HG03159 (cell line): Measurements from ENCODE around the gene TAC3.
"Not testable (repeated sequence)": the region's sequence is repeated elsewhere in the genome, so short reads cannot be mapped to it uniquely, and the experiment has no call there.

ENCODE experiments used
- ATAC-seq: cut with Tn5 transposase; IDR thresholded peaks from one replicate; pipeline ENCODE4 v1.9.1; 2021; ENCODE audit warnings: mild to moderate bottlenecking, moderate library complexity; ENCODE audit not compliant: unreplicated experiment

The TAC3 gene

GRCh38 chr12:56987551-56988053 is 28.7 kb downstream of the TAC3 start:
- no peak for ATAC-seq

DNA sequence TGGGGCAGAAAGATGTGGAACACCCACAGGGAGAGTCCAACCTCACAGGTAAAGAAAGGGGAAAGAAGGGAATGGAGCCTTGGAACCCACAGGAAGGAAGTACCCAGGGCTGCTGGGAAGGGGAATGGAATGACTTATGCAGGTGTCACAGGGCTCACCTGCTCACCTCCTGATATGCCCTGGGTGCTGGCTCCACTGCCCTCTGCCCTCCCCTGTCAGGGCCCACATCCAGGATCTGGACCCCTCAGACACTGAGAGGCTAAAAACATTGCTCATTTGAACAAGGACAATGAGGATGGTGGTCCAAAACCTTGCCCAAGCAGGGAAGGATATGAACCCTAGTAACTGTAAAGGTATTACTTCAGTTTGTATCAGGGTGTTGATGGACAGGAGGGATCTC is 29.3 kb downstream of the TAC3 start:
- ATAC-seq: no peak

GRCh38 chr12:56985714-56986113 is 30.6 kb downstream of the TAC3 start:
- ATAC-seq: not testable (repeated sequence)

GRCh38 chr12:56983386-56983785 is 32.9 kb downstream of the TAC3 start:
- ATAC-seq: no peak

DNA sequence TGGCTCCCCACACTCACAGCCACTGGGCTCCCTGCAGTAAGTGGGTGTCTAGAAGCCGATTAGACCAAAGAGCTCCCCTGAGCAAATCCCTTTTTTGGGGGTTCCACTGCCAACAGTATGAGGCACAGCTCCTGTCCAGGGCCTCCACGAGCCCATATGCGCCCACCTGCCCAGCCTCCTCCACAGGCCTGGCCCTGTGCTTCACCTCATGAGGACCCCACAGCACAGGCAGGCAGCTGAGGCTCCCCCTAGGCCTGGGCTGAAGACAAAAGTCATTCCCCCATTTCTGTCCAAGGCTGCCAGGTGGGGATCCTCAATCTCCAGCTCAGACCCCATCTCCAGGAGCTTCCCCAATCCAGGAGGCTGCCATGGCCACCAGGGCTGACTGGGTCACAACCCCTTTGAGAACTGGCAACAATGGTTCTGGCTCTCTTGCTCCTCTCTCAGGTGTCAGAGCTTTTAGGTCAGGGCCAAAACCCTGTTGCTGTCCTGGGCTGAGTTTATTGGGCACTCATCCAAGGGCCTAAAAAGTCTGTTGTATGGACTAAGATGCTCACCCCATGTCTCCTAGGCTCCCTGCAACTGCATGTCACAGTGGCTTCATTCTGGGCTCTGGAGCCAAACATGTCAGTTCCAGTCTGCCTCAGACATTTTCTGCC is 33.6 kb downstream of the TAC3 start:
- ATAC-seq: not testable (repeated sequence)

GRCh38 chr12:56980941-56981530 is 35.3 kb downstream of the TAC3 start:
- no peak for ATAC-seq

DNA sequence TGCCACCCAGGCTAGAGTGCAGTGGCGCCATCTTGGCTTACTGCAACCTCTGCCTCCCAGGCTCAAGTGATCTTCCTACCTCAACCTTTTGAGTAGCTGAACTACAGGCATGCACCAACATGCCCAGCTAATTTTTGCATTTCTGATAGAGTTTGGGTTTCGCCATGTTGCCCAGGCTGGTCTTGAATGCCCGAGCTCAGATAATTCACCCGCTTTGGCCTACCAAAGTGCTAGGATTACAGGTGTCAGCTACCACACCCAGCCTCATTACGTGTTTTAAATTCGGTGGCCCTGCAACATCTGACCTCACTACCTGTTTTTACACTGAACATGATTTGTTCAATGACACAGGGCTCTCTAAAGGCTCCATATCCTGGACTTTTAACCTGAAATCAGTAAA is 36.1 kb downstream of the TAC3 start:
- ATAC-seq: no peak

DNA sequence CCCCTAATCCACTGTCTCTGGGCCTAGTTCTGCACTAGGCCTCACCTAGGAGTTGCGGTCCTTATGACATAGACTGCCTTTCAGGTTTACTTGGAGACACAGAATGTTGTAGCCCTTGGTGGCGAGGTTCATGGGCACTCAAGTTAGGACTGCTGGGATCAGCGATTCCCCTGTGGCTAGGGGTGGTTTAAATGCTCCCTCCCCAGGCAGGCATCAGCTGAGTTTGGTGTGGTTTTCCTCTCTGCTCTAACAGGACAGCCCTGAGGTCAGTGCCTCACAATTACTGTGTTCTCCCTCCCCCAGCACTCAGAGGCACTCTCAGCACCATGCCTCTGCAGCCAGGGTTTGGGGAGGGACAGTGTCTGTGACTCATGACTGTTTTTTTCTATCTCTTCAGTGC is 36.7 kb downstream of the TAC3 start:
- no peak for ATAC-seq

DNA sequence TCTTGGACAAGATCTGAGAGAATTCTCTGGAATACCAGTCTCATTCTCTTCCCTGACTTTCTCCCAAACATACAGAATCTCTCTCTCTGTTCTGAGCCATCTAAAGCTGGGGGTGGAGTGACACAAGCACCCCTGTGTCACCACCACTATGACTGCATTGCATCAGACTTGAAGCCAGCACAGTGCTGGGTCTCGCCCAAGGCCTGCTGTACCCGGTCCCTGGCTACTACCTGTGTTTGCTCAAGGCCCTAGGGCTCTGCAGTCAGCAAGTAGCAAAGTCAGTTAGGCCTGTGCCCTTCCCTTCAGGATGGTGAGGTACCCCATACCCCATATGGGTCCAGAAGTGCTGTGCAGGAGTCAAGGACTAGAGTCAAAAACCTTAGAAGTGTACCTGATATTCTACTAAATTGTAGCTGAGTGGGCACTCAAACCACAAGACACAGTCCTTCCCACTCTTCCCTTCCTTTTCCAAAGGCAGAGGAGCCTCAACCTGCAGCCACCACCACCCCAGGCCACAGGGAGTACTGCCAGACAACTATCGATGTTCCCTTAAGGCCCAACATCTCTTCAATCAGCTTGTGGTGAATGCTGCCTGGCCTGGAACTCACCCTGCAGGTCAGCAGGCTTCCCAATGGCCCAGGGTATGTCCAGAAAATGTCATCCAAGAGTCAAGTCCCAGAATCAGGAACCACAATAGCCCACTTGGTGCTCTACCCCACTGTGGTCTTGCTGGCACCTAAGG is 37.8 kb downstream of the TAC3 start:
- ATAC-seq: no peak

DNA sequence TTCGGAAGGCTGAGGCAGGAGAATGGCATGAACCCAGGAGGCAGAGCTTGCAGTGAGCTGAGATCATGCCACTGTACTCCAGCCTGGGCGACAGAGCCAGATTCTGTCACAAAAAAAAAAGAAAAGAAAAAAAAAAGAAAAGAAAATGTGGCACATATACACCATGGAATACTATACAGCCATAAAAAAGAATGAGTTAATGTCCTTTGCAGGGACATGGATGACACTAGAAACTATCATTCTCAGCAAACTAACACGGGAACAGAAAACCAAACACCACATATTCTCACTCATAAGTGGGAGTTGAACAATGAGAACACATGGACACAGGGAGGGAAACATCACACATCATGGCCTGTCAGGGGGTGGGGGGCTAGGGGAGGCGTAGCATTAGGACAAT is 39.0 kb downstream of the TAC3 start:
- ATAC-seq: not testable (repeated sequence)

DNA sequence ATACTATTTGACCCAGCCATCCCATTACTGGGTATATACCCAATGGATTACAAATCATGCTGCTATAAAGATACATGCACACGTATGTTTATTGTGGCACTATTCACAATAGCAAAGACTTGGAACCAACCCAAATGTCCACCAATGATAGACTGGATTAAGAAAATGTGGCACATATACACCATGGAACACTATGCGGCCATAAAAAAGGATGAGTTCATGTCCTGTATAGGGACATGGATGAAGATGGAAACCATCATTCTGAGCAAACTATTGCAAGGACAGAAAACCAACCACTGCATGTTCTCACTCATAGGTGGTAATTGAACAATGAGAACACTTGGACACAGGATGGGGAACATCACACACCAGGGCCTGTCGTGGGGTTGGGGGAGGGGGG is 42.1 kb downstream of the TAC3 start:
- not testable (repeated sequence) for ATAC-seq

DNA sequence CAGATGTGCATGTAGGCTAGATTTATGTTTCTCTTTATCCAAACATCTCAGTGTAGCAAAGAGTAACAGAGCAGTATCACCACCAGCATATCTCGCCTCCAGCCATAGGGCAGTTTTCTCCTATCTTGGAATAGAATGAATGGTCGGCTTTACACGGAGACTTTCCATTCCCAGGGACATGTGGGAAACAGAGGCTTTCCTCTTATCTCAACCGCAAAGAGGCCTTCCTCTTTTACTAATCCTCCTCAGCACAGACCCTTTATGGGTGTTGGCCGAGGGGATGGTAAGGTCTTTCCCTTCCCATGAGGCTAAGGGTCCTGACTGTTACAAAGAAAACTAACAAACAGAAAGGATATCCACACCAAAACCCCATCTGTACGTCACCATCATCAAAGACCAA is 47.4 kb downstream of the TAC3 start:
- not testable (repeated sequence) for ATAC-seq

DNA sequence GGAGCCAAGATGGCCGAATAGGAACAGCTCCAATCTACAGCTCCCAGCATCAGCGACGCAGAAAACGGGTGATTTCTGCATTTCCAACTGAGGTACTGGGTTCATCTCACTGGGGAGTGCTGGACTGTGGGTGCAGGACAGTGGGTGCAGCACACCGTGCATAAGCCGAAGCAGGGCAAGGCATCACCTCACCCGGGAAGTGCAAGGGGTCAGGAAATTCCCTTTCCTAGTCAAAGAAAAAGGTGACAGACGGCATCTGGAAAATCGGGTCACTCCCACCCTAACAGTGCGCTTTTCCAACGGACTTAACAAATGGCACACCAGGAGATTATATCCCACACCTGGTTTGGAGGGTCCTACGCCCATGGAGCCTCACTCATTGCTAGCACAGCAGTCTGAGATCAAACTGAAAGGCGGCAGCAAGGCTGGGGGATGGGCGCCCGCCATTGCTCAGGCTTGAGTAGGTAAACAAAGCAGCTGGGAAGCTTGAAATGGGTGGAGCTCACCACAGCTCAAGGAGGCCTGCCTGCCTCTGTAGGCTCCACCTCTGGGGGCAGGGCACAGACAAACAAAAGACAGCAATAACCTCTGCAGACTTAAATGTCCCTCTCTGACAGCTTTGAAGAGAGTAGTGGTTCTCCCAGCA is 50.2 kb downstream of the TAC3 start:
- not testable (repeated sequence) for ATAC-seq

- ATAC-seq: not testable (repeated sequence)
Measured at GRCh38 chr12:56965124-56965523, 51.2 kb downstream of the TAC3 start.

GRCh38 chr12:56963557-56963956 is 52.8 kb downstream of the TAC3 start:
- ATAC-seq: not testable (repeated sequence)

DNA sequence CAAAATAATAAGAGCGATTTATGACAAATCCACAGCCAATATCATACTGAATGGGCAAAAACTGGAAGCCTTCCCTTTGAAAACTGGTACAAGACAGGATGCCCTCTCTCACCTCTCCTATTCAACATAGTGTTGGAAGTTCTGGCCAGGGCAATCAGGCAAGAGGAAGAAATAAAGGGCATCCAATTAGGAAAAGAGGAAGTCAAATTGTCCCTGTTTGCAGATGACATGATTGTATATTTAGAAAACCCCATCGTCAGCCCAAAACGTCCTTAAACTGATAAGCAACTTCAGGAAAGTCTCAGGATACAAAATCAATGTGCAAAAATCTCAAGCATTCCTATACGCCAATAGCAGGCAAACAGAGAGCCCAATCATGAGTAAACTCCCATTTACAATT is 54.1 kb downstream of the TAC3 start:
- not testable (repeated sequence) for ATAC-seq
